Activated CD8-positive, alpha-beta memory T cell treated with anti-CD3 and anti-CD28 coated beads for 4 hours (primary cell): ENCODE measurements around the gene BRAT1.

Experiments
- DNase-seq, 2 donors: peaks; one replicate each; pipeline ENCODE4 v3.0.0-alpha.2; 2020; ENCODE audit warnings: low read depth in 2 of 2

Gene BRAT1

DNA sequence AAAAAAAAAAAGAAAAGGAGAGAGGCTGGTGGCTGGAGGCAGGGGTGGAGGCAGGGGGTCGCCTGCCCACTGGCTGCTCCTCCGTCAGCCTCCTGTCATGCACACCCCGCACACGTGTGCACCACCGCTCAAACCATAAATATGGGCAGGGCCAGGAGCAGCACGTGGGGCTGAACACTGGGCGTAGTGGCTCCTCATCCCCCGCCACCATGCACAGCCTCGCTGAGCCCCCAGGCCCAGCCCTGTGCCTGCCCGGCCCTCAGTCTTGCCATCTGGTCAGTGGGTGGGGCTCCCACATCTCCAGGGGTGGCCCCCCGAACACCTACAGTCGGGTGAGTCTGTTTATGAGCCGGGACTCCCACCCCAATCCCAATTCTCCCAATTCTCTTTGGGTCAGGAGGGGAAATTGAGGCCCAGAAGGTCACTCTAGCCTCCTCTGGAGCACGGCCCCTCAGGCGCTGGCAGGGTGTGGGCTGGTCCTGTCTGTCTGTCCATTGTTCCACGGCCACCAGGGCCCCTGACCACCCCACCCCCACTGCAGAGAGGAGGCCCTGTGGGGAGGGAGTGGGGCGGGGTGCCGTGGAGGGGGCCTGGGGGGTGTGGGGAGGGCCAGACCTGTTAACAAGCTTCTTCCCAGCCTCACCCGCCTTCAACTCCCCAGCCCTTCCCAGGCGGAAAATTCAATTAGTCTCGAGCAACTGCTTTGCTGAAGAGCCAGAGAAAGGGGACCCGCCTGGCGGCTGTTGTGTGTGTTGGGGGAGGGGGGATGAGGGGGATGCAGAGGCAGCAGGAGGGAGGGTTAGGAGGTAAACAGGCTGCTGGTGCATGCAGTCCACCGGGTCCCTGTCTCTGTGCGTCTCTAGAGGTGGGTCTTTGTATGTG, 59.7 kb downstream of the BRAT1 start:
- DNase-seq: no peak

DNA sequence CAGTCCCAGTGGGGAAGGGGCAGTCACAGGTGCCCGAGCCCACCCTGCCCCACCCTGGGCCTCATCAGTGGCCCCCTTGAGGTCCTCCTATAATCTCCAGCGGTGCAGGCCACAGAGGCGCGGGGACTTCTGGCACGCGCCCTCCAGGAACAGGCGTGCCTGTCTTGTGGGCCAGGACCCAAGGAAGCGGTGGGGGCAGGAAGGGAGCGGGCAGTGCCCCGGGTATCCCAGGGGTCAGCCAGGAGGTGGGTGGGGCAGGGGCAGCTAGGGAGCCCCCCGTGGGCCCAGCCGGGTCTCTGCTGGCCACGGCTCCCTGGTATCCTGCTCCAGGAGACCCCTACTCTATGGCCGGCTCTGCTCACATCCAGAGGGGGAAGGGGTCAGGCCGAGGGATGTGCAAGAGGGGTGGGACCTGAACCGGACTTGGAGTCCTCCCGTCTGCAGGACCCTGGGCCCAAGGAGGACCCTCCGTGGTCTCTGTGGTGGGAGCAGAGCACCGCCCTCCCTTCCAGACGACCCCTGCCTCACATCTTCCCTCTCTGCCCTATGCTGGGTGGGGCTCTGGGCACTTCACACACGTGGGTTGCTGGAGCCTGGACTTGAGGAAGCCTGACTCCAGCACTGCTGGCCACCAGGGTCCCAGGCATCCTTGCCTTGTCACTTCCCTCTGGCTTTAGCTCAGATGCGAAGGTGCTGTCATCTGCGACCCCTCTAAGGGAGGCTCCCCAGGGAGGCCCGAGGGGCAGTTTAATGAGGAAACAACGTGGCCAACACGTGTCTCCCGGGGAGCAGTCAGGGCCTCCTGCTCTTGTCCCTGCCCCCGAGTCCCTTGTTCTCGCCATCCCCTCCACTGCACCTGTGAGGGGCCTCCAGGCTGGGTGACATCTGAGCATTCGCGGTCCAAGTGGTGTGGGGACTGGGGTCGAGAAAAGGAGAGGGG, 60.9 kb downstream of the BRAT1 start:
- no peak for DNase-seq

DNA sequence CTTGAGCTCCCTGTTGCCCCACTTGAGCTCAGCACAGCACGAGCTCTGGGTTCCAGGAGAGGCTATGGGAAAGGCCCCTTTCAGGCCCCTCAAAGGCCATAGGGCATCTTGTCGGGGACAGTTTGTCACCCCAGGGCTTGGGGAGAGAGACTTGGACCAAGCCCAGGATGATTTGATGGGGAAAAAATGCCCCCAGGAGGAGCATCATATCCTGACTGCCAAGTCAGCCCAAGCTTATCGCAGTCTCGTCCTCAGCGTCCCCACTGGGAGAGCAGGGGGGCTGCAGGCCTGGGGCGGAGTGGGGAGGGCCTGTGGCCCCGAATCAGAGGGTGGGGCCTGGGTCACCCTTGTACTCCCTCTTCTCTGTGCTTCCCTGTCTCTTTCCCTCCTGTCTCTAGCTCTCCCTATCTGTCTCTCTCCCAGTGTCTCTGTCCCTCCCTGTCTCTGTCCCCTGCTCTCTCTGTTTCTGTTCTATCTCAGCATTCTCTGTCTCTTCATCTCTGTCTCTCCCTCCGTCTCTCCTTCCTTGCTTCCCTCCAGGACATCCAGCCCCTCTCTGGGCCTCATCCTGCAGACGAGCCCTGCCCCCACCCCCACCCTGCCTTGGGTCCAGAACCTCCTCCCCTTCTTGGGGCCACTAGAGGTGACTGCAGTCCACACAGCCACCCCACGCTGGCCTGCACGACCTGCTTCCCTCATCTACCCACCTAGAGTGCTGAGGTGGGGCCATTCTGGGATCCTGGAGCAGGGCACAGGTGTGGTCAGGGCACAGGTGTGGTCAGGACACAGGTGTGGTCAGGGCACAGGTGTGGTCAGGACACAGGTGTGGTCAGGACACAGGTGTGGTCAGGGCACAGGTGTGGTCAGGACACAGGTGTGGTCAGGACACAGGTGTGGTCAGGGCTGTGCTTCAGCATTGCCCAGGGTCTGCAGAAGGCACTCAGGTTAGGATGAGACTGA, 61.8 kb downstream of the BRAT1 start:
- no peak for DNase-seq

DNA sequence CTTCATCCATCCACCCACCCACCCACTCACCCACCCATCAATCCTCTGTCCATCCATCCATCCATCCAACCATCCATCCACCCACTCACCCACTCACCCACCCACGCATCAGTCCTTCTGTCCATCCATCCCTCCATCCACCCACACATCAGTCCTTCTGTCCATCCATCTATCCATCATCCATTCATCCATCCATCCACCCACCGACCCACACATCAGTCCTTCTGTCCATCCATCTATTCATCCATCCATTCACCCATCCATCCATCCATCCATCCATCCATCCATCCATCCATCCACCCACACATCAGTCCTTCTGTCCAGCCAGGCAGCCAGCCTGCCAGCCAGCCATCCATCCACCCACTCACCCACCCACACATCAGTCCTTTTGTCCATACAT, 63.3 kb downstream of the BRAT1 start:
- no peak for DNase-seq

DNA sequence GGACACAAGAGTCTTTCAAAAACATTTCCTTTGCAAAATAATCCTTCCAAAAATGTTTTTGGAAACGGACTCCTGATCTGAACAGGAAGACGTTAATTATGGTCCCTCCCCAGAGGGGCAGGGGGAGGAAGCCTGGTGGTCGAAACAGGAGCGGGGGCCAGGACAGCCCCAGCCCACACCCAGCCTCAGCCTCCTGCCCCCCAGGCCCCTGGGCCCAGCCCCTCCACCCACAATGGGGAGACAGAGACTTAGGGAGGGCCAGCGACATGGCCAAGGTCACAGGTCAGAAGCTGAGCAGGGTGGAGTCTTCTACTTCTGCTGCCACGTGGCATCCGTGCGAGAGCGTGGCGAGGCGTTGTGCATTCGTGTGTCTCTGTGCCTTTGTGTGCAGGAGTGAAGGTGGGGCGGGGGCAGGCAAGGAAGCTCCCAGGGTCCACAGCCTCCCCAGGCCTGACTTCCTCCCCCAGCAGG, 65.1 kb downstream of the BRAT1 start:
- no peak for DNase-seq

DNA sequence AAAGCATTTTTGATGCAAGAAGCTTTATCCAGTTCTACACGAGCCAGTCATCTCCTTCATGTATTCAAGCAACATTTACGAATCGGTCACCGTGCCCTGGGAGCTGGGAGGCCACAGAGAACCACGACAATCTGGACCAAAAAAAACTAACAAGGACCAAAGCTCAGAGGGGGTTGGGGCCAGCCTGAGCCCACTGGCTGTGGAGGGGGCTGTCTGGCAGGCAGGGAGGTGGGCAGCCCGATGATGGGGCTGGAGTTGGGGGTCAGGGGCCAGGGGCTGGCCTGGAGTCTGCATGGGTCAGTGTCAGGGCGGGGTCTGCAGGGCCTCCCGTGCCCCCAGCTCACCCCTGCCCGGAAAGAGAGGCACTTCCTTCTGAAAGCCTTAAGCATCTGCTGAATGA, 66.6 kb downstream of the BRAT1 start:
- no peak for DNase-seq

DNA sequence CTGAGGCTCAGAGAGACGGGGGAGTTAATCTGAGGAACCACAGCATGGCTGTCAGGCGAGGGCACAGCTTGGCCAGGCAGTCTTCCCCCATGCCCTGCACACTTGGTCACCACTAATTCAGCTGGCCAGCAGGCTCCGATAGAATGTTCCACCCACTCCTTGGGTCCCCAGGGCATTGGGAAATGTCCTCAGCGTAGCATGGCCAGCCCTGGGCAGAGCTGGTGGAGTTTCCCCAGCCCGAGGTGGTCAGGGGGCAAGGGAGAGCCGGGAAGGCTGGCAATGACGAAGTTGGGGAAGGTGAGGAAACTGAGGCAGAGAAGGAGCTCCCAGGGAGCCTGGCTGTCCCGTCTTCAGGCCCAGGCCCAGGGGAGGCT, 67.1 kb downstream of the BRAT1 start:
- DNase-seq: no peak
